ENCODE data around the gene EPHB1.

GRCh38 chr3:135158520-135158919, 363.5 kb downstream of the EPHB1 start:
- TF ChIP-seq EZH2 (IDR thresholded peaks at IDR 0.05; ENCODE audit: insufficient read depth, poor library complexity, severe bottlenecking) (no peak), EZH2phosphoT487 (IDR thresholded peaks at IDR 0.05; ENCODE audit: insufficient read depth, low read depth) (no peak)
